GM21529 (cell line): ENCODE measurements around the gene NUDT7.

Source experiments
- ATAC-seq: cut with Tn5 transposase; IDR thresholded peaks from one replicate; pipeline ENCODE4 v1.9.1; 2021; ENCODE audit not compliant: unreplicated experiment

NUDT7 gene

GRCh38 chr16:77775911-77776909, 53.9 kb downstream of the NUDT7 start:
- no peak for ATAC-seq

- ATAC-seq: no peak
These were observed 55.4 kb downstream of the NUDT7 start for GRCh38 chr16:77777745-77778144.

DNA sequence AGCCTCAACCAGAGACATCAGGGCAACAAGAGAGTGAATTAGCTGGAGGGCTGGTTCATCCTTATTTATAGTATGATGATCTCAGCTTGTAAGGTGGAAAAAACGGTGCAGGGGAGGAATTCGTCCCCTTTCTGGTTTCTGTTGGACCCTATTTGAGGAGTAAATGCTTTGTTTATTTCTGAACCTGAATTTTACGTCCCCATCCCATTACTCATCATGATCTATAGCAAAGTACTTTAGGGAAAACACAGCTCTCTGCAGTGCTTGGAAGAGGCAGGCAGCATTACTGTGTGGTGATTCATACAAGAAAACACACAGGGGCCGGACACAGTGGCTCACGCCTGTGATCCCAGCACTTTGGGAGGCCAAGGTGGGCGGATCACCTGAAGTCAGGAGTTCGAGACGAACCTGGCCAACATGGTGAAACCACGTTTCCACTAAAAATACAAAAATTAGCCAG, 58.1 kb downstream of the NUDT7 start:
- no peak for ATAC-seq

GRCh38 chr16:77781091-77781490, 58.8 kb downstream of the NUDT7 start:
- ATAC-seq: no peak

- no peak for ATAC-seq
These were observed 60.4 kb downstream of the NUDT7 start for GRCh38 chr16:77782694-77783093.

GRCh38 chr16:77784441-77785372, 62.4 kb downstream of the NUDT7 start:
- no peak for ATAC-seq

DNA sequence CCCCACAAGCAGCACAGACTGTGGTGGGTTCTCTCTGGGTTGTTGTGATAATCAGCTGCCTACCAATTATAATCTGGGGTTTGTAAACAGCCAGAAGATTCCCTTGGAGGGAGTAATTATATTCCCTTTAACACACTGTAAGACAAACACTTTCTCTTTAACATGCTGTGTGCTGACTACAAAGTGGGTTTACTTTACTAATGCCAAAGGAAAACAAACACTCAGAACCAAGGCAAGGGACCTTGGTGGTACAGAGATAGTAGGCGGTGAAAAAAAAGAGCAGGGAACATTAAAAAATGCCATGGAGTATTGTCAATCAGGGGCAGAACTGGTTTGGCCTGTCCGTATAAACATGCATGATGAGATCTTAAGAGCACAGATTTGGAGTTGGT, 63.1 kb downstream of the NUDT7 start:
- ATAC-seq: no peak

DNA sequence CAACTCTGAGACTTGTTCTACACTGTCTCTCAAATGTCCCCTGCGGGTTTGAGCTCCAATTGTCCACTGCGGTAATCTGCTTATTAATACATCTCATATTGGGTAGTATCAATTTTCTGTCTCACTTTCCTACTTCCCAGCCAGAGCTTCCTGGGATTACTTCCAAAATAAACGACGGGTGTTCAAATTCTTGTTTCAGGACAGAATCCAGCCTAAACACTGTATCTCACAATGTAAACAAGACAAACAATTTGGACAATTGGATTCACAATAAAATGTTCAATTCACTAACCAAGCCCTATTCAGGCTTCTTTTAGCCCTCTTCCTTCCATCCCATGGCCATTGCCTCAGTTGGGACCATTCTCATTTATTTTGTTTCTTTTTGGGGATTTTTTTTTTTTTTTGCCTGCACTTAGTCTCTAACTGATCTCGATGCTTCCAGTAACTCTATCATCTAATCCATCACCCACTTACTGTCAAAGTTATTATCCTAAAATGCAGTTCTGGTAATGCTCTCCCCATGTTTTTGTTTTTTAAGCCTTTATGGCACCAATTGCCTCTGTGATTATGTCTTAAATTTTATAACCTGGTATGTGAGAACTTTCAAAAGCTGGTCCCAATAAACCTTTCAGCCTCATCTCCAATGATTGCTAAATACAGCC, 64.0 kb downstream of the NUDT7 start:
- no peak for ATAC-seq

GRCh38 chr16:77787452-77787851, 65.1 kb downstream of the NUDT7 start:
- ATAC-seq: no peak

GRCh38 chr16:77788181-77789084, 66.1 kb downstream of the NUDT7 start, which contains the start of gene VAT1L:
Gene VAT1L, plus strand, starts transcription at chr16:77788564. Its CDS starts 119 bp downstream, at chr16:77788683.
- ATAC-seq: no peak

- no peak for ATAC-seq
These were observed 67.0 kb downstream of the NUDT7 start for GRCh38 chr16:77789085-77790008.

DNA sequence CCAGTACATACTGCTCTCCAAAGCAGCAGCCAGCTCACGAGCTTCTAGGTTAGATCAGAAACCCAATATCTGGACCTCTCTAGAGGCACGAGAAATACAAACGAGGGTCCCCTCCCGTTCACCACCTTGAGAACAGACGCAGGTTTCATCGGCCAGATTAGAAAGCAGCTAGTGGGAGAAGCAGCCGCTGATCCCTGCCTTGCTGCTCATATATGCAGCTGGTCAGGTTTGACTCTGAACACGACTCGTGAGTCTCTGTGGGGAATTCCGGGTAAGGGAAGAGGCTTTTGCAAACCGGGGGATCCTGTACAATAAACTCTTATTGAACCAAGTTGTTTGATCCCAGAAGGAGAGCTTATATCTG, 67.7 kb downstream of the NUDT7 start:
- ATAC-seq: no peak

GRCh38 chr16:77790912-77791311, 68.6 kb downstream of the NUDT7 start:
- no peak for ATAC-seq
